Kidney (tissue), 14 donors: Measurements from ENCODE around the gene TMEM109. TPM values are rescaled to one million over a fixed set of nuclear protein-coding genes. Genes with fewer than 3 reads are reported as not detected.

Source experiments
- DNase-seq, 5 donors: peaks; one replicate each; pipeline ENCODE4 v3.0.0-alpha.2; 2013 to 2020
- FAIRE-seq: peaks from 2 replicates; lab custom pipeline; 2012; peaks lifted over from hg19 to GRCh38; lab: Jason Lieb, UNC
- H3K27ac ChIP-seq, 2 donors: one replicate each; pipeline ENCODE4 v1.7.0; 2013; ENCODE audit warnings: low read depth in 2 of 2, low read length in 2 of 2, inconsistent platforms in 1 of 2
- H3K27me3 ChIP-seq: one replicate; pipeline ENCODE4 v1.7.1; 2013; ENCODE audit warnings: low read length, inconsistent platforms; ENCODE audit not compliant: control insufficient read depth, insufficient read depth
- H3K36me3 ChIP-seq, 3 donors: one replicate each; pipeline versions ENCODE4 v1.7.0 to v1.7.1; 2013; ENCODE audit warnings: low read length in 3 of 3, control low read depth in 1 of 3, inconsistent platforms in 1 of 3; ENCODE audit not compliant: insufficient read depth in 3 of 3, control insufficient read depth in 2 of 3
- H3K4me1 ChIP-seq, 3 donors: one replicate each; pipeline versions ENCODE4 v1.7.0 to v1.7.1; 2013; ENCODE audit warnings: low read length in 3 of 3, inconsistent platforms in 1 of 3, low read depth in 1 of 3; ENCODE audit not compliant: control insufficient read depth in 2 of 3, insufficient read depth in 2 of 3
- H3K4me3 ChIP-seq, 3 donors: one replicate each; pipeline versions ENCODE4 v1.7.0 to v1.8.1; 2013; ENCODE audit warnings: low read length in 3 of 3, control low read depth in 1 of 3, inconsistent platforms in 1 of 3
- H3K9ac ChIP-seq, 3 donors: one replicate each; pipeline versions ENCODE4 v1.7.0 to v1.7.1; 2013; ENCODE audit warnings: low read length in 3 of 3, control low read depth in 1 of 3, inconsistent platforms in 1 of 3
- H3K9me3 ChIP-seq, 3 donors: one replicate each; pipeline versions ENCODE4 v1.7.0 to v1.7.1; 2013; ENCODE audit warnings: low read length in 3 of 3, control low read depth in 1 of 3, inconsistent platforms in 1 of 3; ENCODE audit not compliant: control insufficient read depth in 2 of 3, insufficient read depth in 1 of 3
- intact Hi-C: fragments of 100-400 bp; cut with DNase I; formaldehyde crosslinking; loops from one replicate; pipeline ENCODE4 v1.11.1; 2022
- polyA plus RNA-seq: library from polyadenylated mRNA; stranded (reverse); fragments of 350-450 nt; fragmentation: Illumina TruSeq; extraction: RNeasy Lipid Tissue Mini Kit (QIAGEN cat#74804); gene quantifications from one replicate; pipeline ENCODE4 v1.2.3, GENCODE V29; 2014; ENCODE audit warnings: low read depth, low replicate concordance; ENCODE audit not compliant: insufficient read depth
- total RNA-seq: library from RNA; stranded (reverse); fragmentation: NEBNext Ultra II Directional; extraction: Animal tissue kit (Norgen Biotek cat#: 25700); gene quantifications from one replicate; pipeline ENCODE4 v1.2.1, GENCODE V29; 2021
- TF ChIP-seq, protein P1 (sequence below): IDR thresholded peaks from 3 replicates; pipeline ENCODE4 v1.5.1; 2012; ENCODE audit warnings: mild to moderate bottlenecking, moderate library complexity, borderline replicate concordance; ENCODE audit not compliant: insufficient read depth; ENCODE audit errors: extremely low read depth
- donor health status: control.
- donor health status: control.
- donor health status: control.
- donor health status: control.
- donor health status: control.
- donor health status: DM: yes; HTN: yes; CAD: no.
- donor health status: Normal renal cell carcinoma (clear cell type).

The TMEM109 gene
- total and polyA plus RNA-seq, 2 donors from 2014 or later, result 130 to 139 TPM

DNA sequence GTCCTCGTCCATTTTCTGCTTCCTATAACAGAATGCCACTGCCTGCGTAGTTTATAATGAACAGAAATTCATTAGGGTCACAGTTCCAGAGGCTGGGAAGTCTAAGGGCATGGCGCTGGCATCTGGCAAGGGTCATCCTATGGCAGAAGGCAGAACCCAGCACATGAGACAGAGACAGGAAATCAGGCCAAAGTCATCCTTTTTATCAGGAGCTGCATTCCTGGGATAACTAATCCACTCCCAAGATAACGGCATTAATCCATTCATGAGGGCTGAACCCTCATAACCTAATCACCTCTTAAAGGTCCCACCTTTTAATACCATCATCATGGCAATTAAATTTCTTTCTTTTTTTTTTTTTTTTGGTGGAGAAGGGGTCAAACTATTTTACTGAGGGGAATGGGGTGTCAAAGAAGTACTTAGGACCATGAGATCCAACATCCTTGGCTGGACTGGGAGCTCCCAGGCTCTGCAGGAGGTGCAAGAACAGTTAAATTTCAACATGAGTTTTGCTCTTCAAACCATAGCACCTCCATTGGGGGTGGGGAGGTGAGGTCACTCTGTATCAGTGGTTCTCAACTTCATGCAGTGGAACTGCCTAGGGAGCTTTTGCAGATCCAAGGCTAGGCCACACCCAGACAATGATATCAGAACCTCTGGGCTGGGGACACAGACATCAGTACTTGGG lies 4.4 kb downstream of the TMEM109 start:
- TF ChIP-seq, protein P1, sequence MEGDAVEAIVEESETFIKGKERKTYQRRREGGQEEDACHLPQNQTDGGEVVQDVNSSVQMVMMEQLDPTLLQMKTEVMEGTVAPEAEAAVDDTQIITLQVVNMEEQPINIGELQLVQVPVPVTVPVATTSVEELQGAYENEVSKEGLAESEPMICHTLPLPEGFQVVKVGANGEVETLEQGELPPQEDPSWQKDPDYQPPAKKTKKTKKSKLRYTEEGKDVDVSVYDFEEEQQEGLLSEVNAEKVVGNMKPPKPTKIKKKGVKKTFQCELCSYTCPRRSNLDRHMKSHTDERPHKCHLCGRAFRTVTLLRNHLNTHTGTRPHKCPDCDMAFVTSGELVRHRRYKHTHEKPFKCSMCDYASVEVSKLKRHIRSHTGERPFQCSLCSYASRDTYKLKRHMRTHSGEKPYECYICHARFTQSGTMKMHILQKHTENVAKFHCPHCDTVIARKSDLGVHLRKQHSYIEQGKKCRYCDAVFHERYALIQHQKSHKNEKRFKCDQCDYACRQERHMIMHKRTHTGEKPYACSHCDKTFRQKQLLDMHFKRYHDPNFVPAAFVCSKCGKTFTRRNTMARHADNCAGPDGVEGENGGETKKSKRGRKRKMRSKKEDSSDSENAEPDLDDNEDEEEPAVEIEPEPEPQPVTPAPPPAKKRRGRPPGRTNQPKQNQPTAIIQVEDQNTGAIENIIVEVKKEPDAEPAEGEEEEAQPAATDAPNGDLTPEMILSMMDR, result no peak
- intact Hi-C loops, result no loop called here
- H3K4me3 ChIP-seq, result no peak overlapping the region
- no peak overlapping the region for H3K27ac ChIP-seq
- DNase-seq (no peak), FAIRE-seq (no peak)
- H3K9ac ChIP-seq, result no peak overlapping the region
- H3K27me3 ChIP-seq, result no peaks in the 10 kb centered on the region
- H3K9me3 ChIP-seq, result no peaks in the 10 kb centered on the region
- H3K36me3 ChIP-seq, result peaks cover 8 to 31% (median 21%) of the 10 kb centered on the region in 3 donors
- peaks cover 3 to 10% (median 6%) of the 10 kb centered on the region in 3 donors for H3K4me1 ChIP-seq

DNA sequence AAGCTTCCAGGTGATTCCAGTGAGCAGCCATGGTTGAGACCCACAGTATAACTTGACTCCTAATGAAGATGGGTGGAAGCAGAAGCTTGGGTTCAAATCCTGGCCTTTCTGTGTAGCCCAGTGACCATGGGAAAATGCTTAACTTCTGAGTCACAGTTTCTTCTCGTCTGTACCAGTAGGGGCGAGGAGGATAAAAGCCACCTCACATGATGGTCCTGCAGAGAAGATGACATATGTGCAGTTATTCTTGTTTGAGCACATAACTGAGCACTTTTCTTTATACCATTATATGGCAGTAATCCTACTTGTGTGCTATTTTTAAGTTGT lies 4.9 kb downstream of the TMEM109 start:
- H3K4me1 ChIP-seq, result peaks cover 3 to 12% (median 6%) of the 10 kb centered on the region in 3 donors
- intact Hi-C loops, result no loop called here
- H3K9ac ChIP-seq, result no peak overlapping the region
- peaks cover 8 to 31% (median 21%) of the 10 kb centered on the region in 3 donors for H3K36me3 ChIP-seq
- H3K9me3 ChIP-seq, result no peaks in the 10 kb centered on the region
- DNase-seq (no peak), FAIRE-seq (no peak)
- no peaks in the 10 kb centered on the region for H3K27me3 ChIP-seq
- no peak overlapping the region for H3K27ac ChIP-seq
- H3K4me3 ChIP-seq, result no peak overlapping the region
- TF ChIP-seq, protein P1, result no peak

DNA sequence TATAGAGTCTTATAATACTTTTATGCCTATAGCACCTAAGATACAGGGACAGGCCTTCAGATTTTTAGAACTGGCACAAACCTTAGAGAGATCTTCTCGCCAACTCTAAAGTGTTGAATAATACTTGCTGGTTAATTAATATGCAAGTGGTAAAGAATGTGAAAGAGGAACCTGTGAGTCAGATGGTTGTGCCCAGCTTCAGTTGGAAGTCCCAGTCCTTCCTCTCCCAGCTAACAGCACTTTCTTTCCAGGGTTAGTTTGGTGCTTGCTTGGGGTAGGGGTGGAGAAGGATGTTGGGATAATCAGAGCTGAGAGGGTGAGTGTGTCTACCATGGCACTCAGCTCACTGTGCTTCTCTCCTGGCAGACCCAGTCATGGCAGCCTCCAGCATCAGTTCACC lies 5.4 kb downstream of the TMEM109 start:
- Histone ChIP-seq H3K9ac (no peak overlapping the region), H3K9me3 (no peaks in the 10 kb centered on the region), H3K36me3 (peaks cover 8 to 31% (median 21%) of the 10 kb centered on the region in 3 donors), H3K4me1 (peaks cover 3 to 15% (median 6%) of the 10 kb centered on the region in 3 donors), H3K4me3 (no peak overlapping the region), H3K27me3 (no peaks in the 10 kb centered on the region), H3K27ac (no peak overlapping the region)
- TF ChIP-seq, protein P1, result no peak
- intact Hi-C loops, result no loop called here
- FAIRE-seq (no peak), DNase-seq (no peak)
